Pancreas (tissue), 10 donors: ENCODE results near the gene ASCC3. TPM values are rescaled to one million over a fixed set of nuclear protein-coding genes. Genes with fewer than 3 reads are reported as not detected.

Source experiments
- ATAC-seq, 4 donors: fragments of 200-7000 bp; cut with Tn5 transposase; one replicate each; pipeline versions ENCODE4 v1.8.0 to v1.9.1; 2020; ENCODE audit warnings: mild to moderate bottlenecking in 4 of 4, moderate library complexity in 4 of 4
- DNase-seq, 6 donors: peaks; one replicate each; pipeline ENCODE4 v3.0.0-alpha.2; 2020
- FAIRE-seq: peaks from 2 replicates; lab custom pipeline; 2012; peaks lifted over from hg19 to GRCh38; lab: Jason Lieb, UNC
- H3K27ac ChIP-seq, 4 donors: fragments of 200-600 bp; sonication (generic); 1 replicate in 3 of 4; 2 replicates in 1 of 4; pipeline versions ENCODE4 v1.5.0 to v1.8.0; 2020
- H3K27me3 ChIP-seq, 4 donors: fragments of 200-600 bp; one replicate each; pipeline ENCODE4 v1.8.0; 2021
- H3K36me3 ChIP-seq, 3 donors: fragments of 200-600 bp; sonication (generic) in 1 of 3; one replicate each; pipeline versions ENCODE4 v1.5.0 to v1.8.0; 2020 to 2021
- H3K4me1 ChIP-seq, 3 donors: fragments of 200-600 bp; one replicate each; pipeline ENCODE4 v1.8.0; 2021
- H3K4me3 ChIP-seq, 4 donors: fragments of 200-600 bp; sonication (generic) in 2 of 4; one replicate each; pipeline versions ENCODE4 v1.5.0 to v1.8.0; 2020 to 2021
- H3K9me3 ChIP-seq, 4 donors: fragments of 200-600 bp; one replicate each; pipeline ENCODE4 v1.8.0; 2021
- CTCF ChIP-seq, 4 donors: fragments of 200-600 bp; sonication (generic) in 3 of 4; IDR thresholded peaks; one replicate each; pipeline versions ENCODE4 v1.5.0 to v1.8.0; 2021; ENCODE audit warnings: antibody characterized with exemption in 4 of 4
- WGBS, 2 donors: extraction: QIAGEN DNeasy Blood & Tissue Kit; methylation state at CpG; one replicate each; pipeline ENCODE4 v1.1.7; 2013; 5-methylcytosine and 5-hydroxymethylcytosine counted together
- intact Hi-C, 3 donors: fragments of 100-400 bp; cut with DNase I; formaldehyde crosslinking; loops; one replicate each; pipeline versions ENCODE4 v1.11.1 to v1.14.2; 2022
- polyA plus RNA-seq, 2 donors: library from polyadenylated mRNA; stranded (reverse); fragments of 200-250 nt; gene quantifications; one replicate each; pipeline ENCODE4 v1.2.3, GENCODE V29; 2013
- total RNA-seq, 6 donors: library from RNA; stranded (reverse); fragmentation: NEBNext Ultra II Directional in 4 of 6; extraction: Animal tissue kit (Norgen Biotek cat#: 25700) in 4 of 6; gene quantifications; one replicate each; pipeline versions ENCODE4 v1.2.1 to v1.2.4, GENCODE V29; 2021 to 2023
- donor health status: healthy with polysubstance abuse.
- donor health status: DM: no; HTN: no; CAD: no; lungs with moderate emphysema.
- donor health status: DM: no; HTN: no; CAD: no.
- donor health status: control.
- donor health status: control.
- donor health status: Bipolar disorder and iron deficiency.
- donor health status: DM: yes; HTN: yes; CAD: no.
- donor health status: DM: no; HTN: no; CAD: no.
- donor health status: DM: no; HTN: no; CAD: no.
- donor health status: DM: yes; HTN: yes; CAD: no.

The ASCC3 gene
- total and polyA plus RNA-seq, 8 donors, result 4.4 to 20.3 (median 13.4) TPM

- FAIRE-seq, result no peak
- H3K4me1 ChIP-seq, result no peaks in the 10 kb centered on the region
- WGBS, 2 donors, result 76 to 87% methylated on average over 1 of the region's 1 CpG
These were observed 201.0 kb downstream of the ASCC3 start for GRCh38 chr6:100680163-100680562.

GRCh38 chr6:100678027-100678426, 203.1 kb downstream of the ASCC3 start:
- Histone ChIP-seq H3K36me3 (no peaks in the 10 kb centered on the region), H3K4me1 (no peaks in the 10 kb centered on the region), H3K27me3 (no peaks in the 10 kb centered on the region), H3K27ac (no peak overlapping the region), H3K4me3 (no peak overlapping the region), H3K9me3 (no peaks in the 10 kb centered on the region)
- ATAC-seq, result no peak
- FAIRE-seq, result peak; percentile 23
- intact Hi-C loops, result no loop called here
- TF ChIP-seq CTCF (IDR thresholded peaks at IDR 0.05), result no peak
- no peak for DNase-seq
- WGBS, 2 donors, result 67 to 82% methylated on average over 1 of the region's 1 CpG

More at GRCh38 chr6:100680163-100680562, 201.0 kb downstream of the ASCC3 start:
- H3K9me3 ChIP-seq, result no peaks in the 10 kb centered on the region
- intact Hi-C loops, result no loop called here
- no peak overlapping the region for H3K4me3 ChIP-seq
- no peaks in the 10 kb centered on the region for H3K36me3 ChIP-seq
- DNase-seq, result no peak
- H3K27me3 ChIP-seq, result no peaks in the 10 kb centered on the region
- no peak for TF ChIP-seq CTCF (IDR thresholded peaks at IDR 0.05)
- no peak overlapping the region for H3K27ac ChIP-seq
- no peak for ATAC-seq

DNA sequence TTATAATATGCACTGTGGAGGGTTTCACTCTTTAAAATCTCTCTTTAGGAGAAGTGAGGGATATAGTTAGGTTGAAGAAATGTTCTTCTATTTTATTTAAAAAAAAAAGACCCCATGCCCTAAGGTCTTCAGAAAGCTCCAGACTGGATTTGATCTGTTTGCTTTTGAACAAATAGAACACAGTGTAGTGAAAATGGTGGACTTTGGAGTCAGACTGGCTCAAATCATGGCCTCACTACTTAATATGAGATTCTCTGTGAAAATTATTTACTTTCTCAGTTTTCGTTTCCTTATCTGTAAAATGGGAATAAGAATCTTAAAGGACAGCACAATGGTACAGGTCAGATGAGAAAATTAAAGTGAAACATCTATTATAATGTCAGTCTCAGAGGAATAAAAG, 203.9 kb downstream of the ASCC3 start:
- Histone ChIP-seq H3K27ac (no peak overlapping the region), H3K27me3 (no peaks in the 10 kb centered on the region), H3K4me1 (no peaks in the 10 kb centered on the region), H3K4me3 (no peak overlapping the region), H3K36me3 (no peaks in the 10 kb centered on the region), H3K9me3 (no peaks in the 10 kb centered on the region)
- no peak for TF ChIP-seq CTCF (IDR thresholded peaks at IDR 0.05)
- intact Hi-C loops, result no loop called here
- FAIRE-seq (no peak), ATAC-seq (no peak), DNase-seq (no peak)
- WGBS, 2 donors, result 62 to 70% methylated on average over 1 of the region's 1 CpG

- WGBS, 2 donors, result 90 to 93% methylated on average over 2 of the region's 2 CpGs
- no peak for TF ChIP-seq CTCF (IDR thresholded peaks at IDR 0.05)
- intact Hi-C loops, result no loop called here
- Histone ChIP-seq H3K4me1 (peaks cover 0 to under 1% (median 0%) of the 10 kb centered on the region in 3 donors), H3K27ac (no peak overlapping the region), H3K9me3 (no peaks in the 10 kb centered on the region), H3K36me3 (no peaks in the 10 kb centered on the region), H3K27me3 (no peaks in the 10 kb centered on the region), H3K4me3 (no peak overlapping the region)
- ATAC-seq (no peak), FAIRE-seq (no peak), DNase-seq (no peak)
These were observed 207.5 kb downstream of the ASCC3 start for GRCh38 chr6:100673641-100674040.

DNA sequence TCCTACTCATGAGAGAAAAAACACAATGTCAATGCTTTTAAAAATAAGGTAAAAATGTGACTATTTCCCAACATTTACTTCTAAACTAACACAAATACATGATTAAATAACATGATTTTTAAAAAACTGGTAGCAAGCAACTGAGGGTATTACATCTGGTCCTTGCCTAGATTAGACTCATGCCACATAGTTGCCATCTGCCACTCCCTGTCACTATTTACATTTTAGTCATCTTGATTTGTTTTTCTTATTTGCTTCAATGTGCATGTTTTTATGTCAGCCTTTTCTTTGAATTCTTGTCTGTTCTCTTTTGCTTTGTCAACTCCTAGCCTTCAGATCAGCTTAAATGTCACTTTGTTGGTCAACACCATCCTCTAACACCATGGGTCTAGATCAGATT, 209.4 kb downstream of the ASCC3 start:
- FAIRE-seq (no peak), ATAC-seq (no peak), DNase-seq (no peak)
- Histone ChIP-seq H3K36me3 (no peaks in the 10 kb centered on the region), H3K4me1 (peaks cover 0 to 10% (median 8%) of the 10 kb centered on the region in 3 donors), H3K4me3 (no peak overlapping the region), H3K27me3 (no peaks in the 10 kb centered on the region), H3K27ac (no peak overlapping the region), H3K9me3 (no peaks in the 10 kb centered on the region)
- TF ChIP-seq CTCF (IDR thresholded peaks at IDR 0.05), result no peak
- intact Hi-C loops, result no loop called here
